ENCODE data around the gene DPP4.

DNA sequence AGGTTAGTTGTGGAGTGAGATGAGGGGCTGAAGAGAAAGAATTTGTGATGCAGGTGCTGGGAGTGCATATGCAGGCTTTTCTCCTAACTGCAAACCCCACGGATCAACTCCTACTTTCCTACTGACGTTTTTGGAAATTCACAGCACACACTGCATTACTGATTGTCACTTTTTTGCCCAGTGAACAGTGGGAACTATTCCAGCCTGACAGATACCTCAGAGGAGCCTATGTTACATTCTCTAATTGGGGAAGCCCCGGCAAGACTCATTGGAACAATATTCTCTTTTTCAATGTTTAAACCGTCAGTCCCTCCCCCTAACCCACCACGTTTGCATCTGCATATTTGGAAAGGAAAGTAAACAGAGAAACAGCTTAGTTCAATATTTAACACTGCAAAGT lies 126.2 kb downstream of the DPP4 start:
- TF ChIP-seq, protein P1, sequence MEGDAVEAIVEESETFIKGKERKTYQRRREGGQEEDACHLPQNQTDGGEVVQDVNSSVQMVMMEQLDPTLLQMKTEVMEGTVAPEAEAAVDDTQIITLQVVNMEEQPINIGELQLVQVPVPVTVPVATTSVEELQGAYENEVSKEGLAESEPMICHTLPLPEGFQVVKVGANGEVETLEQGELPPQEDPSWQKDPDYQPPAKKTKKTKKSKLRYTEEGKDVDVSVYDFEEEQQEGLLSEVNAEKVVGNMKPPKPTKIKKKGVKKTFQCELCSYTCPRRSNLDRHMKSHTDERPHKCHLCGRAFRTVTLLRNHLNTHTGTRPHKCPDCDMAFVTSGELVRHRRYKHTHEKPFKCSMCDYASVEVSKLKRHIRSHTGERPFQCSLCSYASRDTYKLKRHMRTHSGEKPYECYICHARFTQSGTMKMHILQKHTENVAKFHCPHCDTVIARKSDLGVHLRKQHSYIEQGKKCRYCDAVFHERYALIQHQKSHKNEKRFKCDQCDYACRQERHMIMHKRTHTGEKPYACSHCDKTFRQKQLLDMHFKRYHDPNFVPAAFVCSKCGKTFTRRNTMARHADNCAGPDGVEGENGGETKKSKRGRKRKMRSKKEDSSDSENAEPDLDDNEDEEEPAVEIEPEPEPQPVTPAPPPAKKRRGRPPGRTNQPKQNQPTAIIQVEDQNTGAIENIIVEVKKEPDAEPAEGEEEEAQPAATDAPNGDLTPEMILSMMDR (IDR thresholded peaks at IDR 0.05; ENCODE audit: extremely low read depth in 1 of 2, insufficient read depth in 1 of 2, low read depth in 1 of 2, low read length in 2 of 2): no peak
- TF ChIP-seq, protein P2, sequence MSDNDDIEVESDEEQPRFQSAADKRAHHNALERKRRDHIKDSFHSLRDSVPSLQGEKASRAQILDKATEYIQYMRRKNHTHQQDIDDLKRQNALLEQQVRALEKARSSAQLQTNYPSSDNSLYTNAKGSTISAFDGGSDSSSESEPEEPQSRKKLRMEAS (IDR thresholded peaks at IDR 0.05; ENCODE audit: insufficient read depth, insufficient read length): no peak
